GM21619 (cell line): Measurements from ENCODE around the gene BRF1.

ENCODE experiments used
- ATAC-seq: cut with Tn5 transposase; IDR thresholded peaks from one replicate; pipeline ENCODE4 v1.9.1; 2021; ENCODE audit not compliant: unreplicated experiment

Gene BRF1

DNA sequence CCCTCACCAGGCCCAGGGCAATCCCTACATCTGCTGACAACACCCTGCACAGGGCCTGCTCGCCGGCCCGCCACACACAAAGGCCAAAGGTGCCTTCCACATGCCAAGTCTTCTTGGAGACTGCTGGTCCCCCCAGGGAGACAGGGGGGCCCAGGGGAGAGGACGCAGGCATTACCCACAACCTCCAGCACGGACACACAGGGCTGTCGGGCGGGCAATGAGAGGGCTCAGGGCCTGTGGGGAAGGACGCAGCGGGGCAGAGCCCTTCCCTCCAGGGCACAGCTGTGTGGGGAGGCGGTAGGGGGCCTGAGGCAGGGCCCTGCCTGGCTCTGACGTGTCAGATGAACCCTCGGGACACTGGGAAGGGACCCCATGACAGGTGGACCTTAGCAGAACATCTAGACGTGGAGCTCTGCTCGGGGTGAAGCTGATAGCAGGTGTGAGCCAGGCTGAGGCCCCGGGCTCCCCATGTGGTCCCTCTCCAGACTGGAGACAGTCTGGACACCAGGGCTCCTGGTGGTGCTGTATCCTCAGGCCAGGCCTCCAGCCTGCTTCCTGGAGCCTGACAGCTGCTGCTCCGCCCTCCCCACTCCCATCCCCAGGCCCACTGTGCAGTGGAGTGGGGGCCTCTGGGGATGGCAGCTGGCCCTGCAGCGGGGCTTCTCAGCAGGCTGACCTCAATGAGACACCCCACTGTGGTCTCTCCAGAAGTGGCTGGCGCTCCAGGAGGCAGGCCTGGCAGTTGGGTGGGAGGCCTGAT lies 88.1 kb downstream of the BRF1 start:
- ATAC-seq = no peak

DNA sequence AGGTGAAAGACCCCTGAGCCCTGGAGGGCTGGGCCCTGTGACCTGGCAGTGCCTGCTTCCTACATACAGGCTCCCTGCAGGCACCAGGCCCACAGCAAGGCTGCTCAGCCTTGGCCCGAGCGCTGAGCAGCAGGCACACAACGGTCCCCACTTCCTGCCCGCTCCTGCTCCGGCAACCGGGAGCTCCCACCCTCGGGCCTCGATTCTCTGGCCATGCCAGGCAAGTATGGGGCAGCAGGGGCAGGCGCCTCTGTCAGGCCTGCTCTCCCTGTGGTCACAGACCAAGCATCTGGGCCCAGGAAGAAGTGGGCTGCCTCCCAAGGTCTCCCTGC lies 89.1 kb downstream of the BRF1 start:
- ATAC-seq = no peak

DNA sequence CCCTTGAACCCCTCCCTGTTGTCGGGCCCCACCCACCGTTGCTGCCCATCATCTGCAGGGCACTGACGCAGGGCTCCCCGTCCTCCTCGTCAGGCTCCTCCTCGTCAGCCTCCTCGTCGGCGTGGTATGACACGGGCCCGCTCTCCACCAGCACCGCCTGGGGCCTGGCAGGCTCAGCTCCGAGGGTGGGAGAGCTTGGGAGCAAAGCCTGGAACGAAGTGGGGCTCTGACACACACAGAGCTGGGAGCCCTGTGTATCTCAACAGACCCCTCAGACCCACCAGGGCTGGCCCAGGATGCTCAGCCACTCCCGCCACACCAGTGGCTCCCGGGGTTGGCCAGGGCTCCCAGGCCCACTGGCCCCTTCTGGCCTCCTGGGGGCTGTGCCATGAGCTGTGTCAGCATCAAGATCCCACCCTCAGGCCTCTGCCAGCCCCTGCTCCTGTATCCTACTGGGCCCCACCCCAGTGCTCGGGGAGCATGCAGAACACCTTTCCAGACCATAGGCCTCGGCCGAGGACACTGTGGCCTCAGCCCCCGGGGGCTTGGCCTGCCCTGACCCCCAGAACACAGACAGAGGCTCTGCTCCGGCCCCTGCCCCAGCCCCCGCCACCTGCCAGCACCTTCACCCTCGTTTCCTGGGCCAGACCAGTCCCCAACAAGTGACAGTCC lies 89.6 kb downstream of the BRF1 start:
- ATAC-seq = no peak

DNA sequence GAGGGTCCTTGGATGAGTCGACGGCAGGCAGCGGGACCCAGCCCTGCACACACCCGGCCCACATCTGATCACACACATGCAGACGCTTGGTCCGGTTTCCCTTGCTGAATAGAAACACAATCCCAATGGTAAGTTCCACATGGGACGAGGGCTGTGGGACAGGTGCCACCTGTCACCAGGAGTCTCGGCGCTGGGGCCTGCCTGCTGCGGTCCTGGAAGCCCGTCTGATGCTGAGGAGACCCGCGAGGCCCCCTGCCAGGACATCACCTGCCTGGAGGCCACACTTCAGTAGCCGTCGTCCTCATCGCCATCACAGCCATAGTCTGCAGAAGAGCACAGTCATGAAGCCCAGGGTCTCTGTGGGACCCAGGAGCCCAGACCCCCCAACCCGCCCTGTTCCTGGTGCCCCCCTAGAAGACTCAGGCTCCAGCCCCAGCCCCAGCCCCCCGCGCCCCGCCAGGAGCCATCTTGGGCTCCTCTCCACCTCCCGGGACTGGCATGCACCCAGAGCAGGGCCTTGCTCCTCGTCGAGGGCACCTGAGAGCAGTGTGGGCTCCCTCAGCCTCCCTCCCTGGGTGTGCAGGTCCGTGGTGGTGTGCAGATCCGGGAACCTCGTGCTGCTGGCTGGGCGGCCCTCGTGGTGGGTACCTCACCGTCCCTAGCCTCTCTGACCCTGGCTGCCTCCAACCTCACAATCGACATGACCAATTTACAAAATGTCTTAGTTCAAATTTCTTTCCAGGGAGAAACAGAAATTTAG lies 90.4 kb downstream of the BRF1 start:
- no peak for ATAC-seq

DNA sequence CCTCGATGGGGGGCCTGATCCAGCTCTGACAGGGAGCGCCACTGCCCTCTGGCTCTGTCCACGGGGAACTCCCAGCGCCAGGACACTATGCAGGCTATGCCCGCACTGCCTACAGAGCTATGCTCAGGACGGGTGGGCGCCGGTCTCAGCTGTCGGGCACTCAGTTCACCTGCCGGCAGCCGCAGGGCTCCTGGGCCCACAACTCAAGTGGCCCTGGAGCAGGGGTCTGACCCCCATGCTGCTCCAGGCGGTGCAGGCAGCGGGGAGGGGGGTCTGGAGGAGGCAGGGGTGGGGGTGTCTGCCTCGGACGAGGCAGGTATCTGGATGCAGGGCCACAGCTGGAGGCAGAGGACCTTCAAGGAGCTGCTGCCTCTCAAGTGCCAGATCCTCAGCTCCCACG lies 91.2 kb downstream of the BRF1 start:
- no peak for ATAC-seq

DNA sequence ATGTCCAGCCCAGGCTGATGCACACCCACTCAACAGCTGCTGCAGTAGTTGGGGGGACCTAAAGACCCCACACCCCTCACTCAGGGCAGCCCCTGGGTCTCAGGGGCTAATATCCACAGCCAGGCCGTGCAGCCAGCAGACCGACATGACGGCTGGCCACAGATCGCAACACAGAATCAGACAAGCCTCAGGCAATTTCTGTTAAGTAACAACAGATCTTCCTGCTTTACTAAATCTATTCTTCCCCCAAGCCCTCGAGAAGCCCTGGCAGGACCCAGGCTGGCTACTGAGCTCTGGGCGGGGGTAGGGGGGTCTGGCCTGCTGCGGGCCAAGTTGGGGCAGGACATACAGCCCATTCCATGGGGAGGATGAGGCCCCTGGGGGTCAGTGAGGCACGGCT lies 91.7 kb downstream of the BRF1 start:
- no peak for ATAC-seq

DNA sequence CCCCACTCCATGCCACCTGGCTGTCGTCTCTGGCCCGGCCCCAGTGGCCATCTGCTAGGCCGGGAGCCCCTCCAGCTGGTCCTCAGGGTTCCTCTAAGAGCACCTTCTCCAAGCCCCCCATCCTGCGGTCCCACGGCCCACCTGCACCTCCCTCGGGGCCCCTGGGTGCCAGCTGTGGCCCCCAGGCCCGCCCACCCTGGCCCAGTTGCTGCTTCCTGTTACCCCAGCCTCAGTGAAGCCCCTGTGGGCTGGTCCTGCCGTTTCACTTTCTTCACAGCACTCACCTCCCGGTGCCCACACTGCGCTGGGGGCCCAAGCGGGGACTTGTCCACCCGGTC lies 92.1 kb downstream of the BRF1 start:
- ATAC-seq = no peak

DNA sequence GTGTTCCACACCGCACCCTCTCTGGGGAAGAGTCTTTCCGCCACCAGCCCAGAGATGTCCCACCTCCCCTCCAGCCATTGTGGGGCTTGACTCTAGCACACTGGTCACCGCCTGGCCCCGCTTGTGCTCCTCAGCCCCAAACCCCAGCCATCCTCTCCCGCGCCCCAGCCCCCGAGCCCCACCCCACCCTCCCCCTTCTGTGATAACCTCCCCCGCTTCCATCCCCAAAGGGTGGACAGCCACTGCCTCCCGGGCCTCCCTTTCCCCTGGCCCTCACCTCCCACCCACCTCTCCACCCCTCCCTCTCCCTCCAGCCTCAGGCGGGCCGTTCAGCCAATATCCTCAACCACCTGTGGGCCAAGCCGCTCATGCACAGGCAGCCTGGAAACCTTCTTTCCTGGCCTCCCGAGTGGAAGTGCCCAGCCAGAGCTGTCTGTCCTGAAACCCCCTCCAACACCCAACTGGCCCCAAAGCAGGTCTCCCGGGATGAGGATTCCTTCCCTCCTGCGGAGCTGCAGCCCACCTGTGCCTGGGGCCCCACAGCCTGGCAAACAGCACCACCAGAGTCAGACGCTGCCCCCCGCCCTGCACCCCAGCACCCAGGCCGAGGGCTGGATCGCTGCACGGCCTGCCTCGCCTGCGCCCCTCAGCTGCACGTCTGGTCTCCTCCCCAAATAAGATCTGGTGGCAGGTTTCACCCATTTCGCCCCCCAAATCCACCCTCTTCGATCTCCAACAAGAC lies 92.6 kb downstream of the BRF1 start:
- no peak for ATAC-seq

DNA sequence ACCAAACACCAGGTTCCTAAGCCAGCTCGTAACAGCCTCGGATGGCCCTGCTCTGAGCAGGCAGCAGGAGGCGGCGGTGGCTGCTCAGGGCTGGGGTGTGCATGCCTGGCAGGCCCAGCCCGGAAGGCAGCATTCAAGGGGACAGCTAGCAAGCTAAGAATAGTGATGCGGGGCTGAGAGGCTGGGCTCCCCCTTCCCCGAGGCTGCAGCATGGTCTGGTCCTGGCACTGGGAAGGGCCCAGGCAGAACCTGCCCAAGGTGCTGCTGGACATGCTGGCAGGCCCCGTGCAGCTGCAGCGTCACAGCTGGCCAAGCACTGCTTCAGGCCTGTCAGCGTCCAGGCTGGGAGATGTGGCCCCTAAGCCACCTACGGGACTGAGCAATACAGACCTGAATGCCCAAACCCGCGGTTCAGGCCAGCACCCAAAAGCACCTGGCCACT lies 93.3 kb downstream of the BRF1 start:
- no peak for ATAC-seq

DNA sequence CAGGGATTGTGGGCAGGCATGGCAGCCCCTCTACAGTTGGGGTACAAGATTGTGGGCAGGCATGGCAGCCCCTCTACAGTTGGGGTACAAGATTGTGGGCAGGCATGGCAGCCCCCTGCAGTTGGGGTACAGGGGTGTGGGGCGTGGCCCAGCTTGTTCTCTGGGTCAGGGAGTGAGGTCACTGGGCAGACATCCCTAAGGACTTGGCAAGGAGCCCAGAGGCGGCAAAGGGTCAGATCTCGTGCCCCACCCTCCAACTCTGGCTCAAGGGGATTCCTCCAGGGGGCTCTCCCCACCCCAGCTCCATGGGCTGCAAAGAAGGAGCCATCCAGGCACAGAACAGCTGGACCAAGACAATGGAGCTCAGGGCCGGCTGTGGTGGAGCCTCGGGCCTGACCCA lies 93.9 kb downstream of the BRF1 start:
- no peak for ATAC-seq

DNA sequence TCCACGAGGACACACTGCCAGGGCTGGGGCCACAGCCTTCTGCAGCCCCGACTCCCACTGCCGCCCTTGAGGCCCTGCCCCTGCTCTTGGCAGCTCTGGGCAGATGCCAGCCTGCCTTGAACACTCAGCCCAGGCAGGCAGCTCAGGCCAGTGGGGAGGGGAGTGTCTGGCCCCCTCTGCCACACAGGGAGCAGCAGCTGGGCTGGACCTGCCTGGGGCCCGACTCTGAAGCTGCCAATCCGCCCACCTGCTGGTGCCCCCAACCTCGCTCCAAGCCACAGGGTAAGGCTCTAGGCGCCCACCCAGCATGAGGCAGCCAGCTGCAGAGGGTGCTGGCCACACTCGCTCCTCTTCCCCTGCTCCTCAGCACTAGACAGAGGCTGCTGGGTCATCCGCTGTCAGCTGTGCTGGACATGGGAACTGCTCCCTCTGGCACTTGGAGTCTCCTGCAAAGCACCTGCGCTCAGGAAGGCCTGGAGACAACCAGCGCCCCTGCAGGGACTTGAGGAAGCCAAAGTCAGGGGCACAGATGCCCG lies 95.1 kb downstream of the BRF1 start:
- ATAC-seq = no peak

DNA sequence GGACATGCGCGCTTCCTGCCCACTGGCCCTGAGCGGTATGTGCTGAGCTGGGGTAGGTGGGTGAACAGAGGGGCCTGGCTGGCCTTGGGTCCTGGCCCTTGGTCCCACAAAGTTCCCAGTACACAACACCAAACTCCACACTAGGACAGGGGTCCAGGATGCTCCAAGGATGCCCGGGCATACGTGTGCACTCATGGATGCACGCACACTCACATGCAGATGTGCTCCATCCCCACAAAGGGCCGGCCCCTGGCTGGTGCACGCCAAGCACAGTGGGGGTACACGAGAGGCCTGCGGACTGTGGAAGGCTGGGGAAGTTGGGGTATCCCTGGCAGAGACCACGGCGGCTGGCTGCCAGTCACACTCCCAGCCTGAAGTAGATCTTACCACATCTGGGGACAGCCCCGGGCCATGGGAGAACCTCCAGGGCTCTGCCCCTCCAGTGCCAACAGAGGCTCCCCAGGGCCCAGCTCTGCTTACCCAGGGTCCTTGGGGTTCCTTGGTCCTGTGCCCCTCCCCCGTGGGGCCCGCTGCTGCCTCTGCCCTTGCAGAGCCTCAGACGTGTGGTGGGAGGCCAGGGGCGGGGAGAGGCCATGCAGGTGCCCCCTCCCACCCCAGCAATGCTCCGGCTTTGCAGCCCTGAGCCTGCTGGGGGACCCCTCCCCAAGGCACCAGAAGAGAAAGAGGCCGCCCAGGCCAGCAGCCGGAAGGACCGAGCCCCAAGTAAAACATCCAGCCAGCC lies 95.7 kb downstream of the BRF1 start:
- ATAC-seq = no peak

DNA sequence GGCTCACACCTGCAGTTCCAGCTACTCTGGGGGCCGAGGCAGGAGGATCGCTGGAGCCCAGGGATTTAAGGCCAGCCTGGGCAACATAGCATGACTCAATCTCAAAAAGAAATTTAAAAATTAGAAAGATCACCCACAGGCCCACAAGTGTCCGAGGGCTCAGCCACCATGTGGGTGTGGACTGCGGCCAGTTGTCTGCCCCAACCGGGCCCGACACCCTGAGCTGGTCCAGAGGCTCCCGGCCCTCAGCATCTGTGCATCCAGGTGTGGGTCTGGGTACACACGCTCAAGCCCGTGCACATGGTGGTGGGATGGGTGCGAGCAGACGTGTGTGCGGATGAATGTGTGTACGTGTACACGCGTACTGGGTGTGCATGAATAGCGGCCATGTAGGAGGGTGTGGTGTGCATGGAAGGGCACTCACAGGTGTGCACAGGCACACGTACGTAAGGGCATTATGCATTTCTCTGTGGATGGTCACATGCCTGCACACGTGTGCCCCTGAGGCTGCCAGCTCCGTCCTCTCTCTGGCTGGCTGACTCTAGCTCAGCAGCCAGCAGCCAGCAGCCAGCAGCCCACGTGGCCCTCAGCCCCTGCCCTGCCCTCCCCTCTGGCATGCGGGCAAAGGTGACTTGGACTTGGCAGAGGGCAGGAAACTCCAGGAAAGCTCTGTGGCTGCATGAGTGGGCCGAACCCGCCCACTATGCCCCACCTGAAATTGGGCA lies 96.4 kb downstream of the BRF1 start:
- ATAC-seq = no peak

DNA sequence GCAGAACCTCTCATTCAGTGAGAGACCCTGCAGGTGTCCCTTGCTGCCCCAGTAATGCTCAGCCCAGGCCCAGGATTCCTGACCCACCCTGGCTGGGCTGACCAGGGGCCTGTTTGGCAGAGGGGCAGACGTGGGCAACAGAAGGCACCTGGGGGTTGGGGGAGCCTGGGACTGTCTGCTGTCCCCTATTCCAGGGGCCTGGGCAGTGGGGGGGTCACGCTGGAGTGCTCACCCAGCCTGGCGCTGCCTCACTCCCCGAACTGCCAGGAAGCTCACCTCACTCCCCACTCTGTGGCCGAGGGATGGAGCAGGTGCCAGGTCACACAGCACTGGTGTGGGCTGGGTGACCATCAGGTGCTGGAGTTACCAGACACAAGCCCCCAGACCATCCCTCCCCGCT lies 97.1 kb downstream of the BRF1 start:
- ATAC-seq = no peak

DNA sequence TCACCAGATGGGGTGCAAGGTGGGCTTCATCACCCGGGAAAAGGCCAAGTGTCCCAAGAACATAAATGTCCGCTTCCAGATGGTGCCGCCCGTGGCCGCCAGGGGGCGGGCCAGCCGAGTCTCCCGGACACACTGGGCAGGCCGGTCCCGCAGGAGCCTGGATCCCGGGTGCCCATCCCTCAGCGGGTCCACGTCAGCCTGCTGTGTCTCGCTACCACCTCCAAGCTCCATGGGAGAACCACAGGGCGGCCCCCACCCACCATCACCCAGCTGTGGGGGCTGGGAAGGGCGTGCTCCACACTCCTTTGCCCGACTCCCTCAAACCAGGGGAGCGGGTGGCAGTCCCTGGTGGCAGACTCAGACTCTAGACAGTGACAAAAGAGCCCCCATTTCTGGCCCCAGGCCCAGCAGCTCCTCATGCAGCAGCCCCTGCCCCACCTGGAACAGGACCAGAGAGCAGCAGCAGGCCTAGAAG lies 97.7 kb downstream of the BRF1 start:
- ATAC-seq = no peak

DNA sequence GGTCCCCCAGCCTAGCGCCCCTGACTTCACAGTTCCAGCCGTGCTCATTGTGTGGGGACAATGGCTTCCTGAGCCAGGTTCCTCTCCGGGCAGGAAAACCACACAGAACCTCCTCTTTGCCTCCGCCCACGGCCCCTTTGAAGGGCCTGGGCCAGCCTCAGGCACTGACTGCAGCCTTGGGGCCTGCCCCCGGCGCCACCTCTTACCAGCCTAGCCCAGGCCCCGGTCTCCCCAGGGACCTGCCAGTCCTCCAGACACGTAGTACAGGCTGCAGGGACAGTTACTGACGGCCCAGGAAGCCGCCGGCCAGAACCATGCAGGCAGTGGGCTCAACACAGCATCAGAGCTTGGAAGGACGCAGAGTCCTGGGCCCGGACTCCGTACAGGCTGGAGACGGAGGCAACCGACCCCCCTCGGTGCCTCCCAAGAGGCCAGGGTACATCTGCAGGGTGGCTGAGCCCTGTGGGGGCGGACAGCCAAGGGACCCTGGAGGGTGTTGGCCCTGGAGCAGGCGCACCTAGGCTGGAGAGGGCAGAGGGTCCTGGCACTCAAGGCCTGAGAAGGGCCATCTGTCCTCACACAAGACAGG lies 98.8 kb downstream of the BRF1 start:
- ATAC-seq = no peak

DNA sequence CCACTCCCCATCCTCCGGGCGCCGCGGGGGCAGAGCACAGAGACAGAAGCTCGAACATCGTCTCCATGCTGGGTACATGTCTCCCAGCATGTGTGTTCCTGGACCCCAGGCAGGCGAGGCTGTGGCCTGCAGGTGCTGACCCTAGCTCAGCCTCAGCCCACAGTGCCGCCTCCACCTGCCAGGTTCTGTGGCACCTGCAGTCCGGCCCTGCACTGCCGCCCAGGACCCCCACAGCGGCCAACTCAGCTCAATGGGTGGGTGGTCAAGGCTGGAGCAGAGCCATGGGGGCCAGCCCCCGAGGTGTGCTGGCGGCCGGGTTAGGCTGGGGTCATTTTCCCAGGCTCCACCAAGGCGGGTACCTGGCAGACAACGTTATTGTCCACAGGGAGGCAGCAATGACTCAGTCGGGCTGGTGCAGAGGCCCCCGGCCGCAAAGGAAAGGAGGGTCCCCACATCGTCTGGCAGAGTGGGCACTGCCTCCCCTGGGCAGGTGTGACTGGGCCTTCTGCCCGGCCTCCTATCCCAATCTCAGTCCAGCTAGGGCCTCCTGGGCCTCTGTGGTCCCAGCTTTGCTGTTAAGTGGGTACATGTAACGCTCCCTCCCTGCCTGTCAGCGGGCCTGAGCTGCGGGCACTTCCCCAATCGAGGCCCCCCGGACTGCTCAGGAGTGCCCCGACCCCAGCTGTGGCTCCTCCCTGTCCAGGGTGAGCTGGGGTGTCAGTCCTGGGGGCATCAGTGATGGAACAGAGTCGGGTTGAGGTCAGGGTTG lies 99.5 kb downstream of the BRF1 start:
- no peak for ATAC-seq

DNA sequence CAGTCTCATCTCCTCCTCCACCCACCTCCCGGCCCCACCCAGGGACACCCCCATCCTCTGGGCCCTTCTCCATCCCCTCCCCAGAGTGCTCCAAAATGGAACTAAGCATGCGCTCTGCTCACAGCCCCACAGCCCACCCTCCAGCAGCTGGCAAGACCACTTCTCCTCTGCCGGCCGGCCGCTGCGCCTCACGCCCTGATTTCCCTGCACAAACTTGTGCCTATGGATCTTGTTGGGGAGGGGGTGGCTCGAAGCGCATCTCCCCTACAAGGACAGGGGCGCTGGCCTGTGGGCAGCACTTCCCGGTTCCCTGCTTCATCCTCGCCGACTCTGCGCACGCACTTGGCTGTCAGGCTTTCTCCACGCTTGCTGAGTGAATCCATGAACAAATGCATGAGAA lies 100.2 kb downstream of the BRF1 start:
- ATAC-seq = no peak

DNA sequence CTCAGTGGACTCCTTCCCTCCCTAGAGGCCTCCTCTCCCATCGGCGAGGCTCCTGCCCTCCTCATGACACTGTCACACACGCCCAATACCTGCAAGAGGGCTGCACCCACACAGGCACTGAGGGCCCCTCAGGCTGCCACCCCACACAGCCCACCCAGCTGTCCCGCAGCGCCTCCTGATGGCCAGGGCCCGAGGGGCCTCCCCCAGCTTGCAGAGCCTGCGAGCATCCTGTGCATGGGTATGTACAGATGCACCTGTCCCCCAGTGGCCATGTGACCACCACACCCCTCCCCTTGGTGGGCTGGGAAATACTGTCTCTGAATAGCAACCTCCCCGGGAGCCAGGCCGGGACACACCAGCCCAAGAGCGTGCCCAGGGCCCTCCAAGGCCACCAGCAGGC lies 100.7 kb downstream of the BRF1 start:
- ATAC-seq = no peak
